D721Med (cell line): ENCODE data around the gene CCDC137.

Experiments
- DNase-seq: peaks from one replicate; pipeline ENCODE4 v3.0.0; 2011; ENCODE audit warnings: low spot score; ENCODE audit not compliant: insufficient read length
- FAIRE-seq: peaks from 2 replicates; lab custom pipeline; 2011; peaks lifted over from hg19 to GRCh38; lab: Jason Lieb, UNC
- CTCF ChIP-seq: IDR thresholded peaks from 2 replicates; pipeline ENCODE4 v1.5.1; 2012; ENCODE audit warnings: mild to moderate bottlenecking, control low read depth; ENCODE audit not compliant: insufficient read depth; ENCODE audit errors: missing control alignments

The CCDC137 gene

GRCh38 chr17:81713004-81713555 is 46.5 kb downstream of the CCDC137 start:
- FAIRE-seq (no peak), DNase-seq (no peak)
- no peak for TF ChIP-seq CTCF

- DNase-seq (no peak), FAIRE-seq (no peak)
Observed at GRCh38 chr17:81713556-81714411, 47.2 kb downstream of the CCDC137 start.

GRCh38 chr17:81714412-81715106 is 48.0 kb downstream of the CCDC137 start:
- FAIRE-seq = no peak
- no peak for TF ChIP-seq CTCF
- DNase-seq = no peak

More at GRCh38 chr17:81713556-81714411, 47.2 kb downstream of the CCDC137 start:
- TF ChIP-seq CTCF = no peak

- TF ChIP-seq CTCF = no peak
- FAIRE-seq = no peak
- no peak for DNase-seq
Observed at GRCh38 chr17:81715107-81715871, 48.8 kb downstream of the CCDC137 start.

- no peak for TF ChIP-seq CTCF
- no peak for FAIRE-seq
- no peak for DNase-seq
Observed at GRCh38 chr17:81715872-81716673, 49.5 kb downstream of the CCDC137 start.

- DNase-seq (no peak), FAIRE-seq (no peak)
- no peak for TF ChIP-seq CTCF
Observed at GRCh38 chr17:81716674-81716996, 50.1 kb downstream of the CCDC137 start.
